Psoas muscle (tissue), 8 donors: ENCODE data around the gene DDR2. TPM values are rescaled to one million over a fixed set of nuclear protein-coding genes. Genes with fewer than 3 reads are reported as not detected.
A peak's percentile ranks its signal among the peaks of the same experiment; 100 is the strongest.
"Not testable (repeated sequence)": the region's sequence is repeated elsewhere in the genome, so short reads cannot be mapped to it uniquely, and the experiment has no call there.

Source experiments
- ATAC-seq, 4 donors: fragments of 200-7000 bp; cut with Tn5 transposase; one replicate each; pipeline ENCODE4 v1.9.1; 2020; ENCODE audit warnings: moderate library complexity in 3 of 4, mild to moderate bottlenecking in 2 of 4
- DNase-seq, 2 donors: peaks; one replicate each; pipeline ENCODE4 v3.0.0-alpha.2; 2020
- H3K27ac ChIP-seq: fragments of 200-600 bp; one replicate; pipeline ENCODE4 v1.8.0; 2022
- H3K27me3 ChIP-seq, 3 donors: fragments of 200-600 bp in 1 of 3; one replicate each; pipeline versions ENCODE4 v1.6.1 to v1.8.0; 2013 to 2022; ENCODE audit warnings: low read length in 2 of 3, mild to moderate bottlenecking in 2 of 3, moderate library complexity in 1 of 3; ENCODE audit not compliant: insufficient read depth in 3 of 3
- H3K36me3 ChIP-seq, 2 donors: fragments of 200-600 bp in 1 of 2; one replicate each; pipeline versions ENCODE4 v1.6.1 to v1.8.0; 2013 to 2022; ENCODE audit warnings: low read depth in 1 of 2, mild to moderate bottlenecking in 1 of 2, moderate library complexity in 1 of 2; ENCODE audit not compliant: insufficient read depth in 1 of 2
- H3K4me1 ChIP-seq: fragments of 200-600 bp; one replicate; pipeline ENCODE4 v1.8.0; 2022
- H3K4me3 ChIP-seq: fragments of 200-600 bp; one replicate; pipeline ENCODE4 v1.8.0; 2022; ENCODE audit warnings: mild to moderate bottlenecking
- H3K9me3 ChIP-seq: fragments of 200-600 bp; one replicate; pipeline ENCODE4 v1.8.0; 2022
- WGBS, 3 donors: extraction: QIAGEN DNeasy Blood & Tissue Kit; methylation state at CpG; one replicate each; pipeline versions ENCODE4 v1.1.6 to v1.1.7; 2013; 5-methylcytosine and 5-hydroxymethylcytosine counted together
- intact Hi-C, 2 donors: fragments of 100-400 bp; cut with DNase I; formaldehyde crosslinking; loops; one replicate each; pipeline versions ENCODE4 v1.11.0 to v1.14.2; 2022
- polyA plus RNA-seq, 3 donors: library from polyadenylated mRNA; stranded (reverse); fragments of 200-250 nt; gene quantifications; one replicate each; pipeline ENCODE4 v1.2.3, GENCODE V29; 2013
- total RNA-seq, 4 donors: library from RNA; stranded (reverse); fragmentation: NEBNext Ultra II Directional in 2 of 4; extraction: Animal tissue kit (Norgen Biotek cat#: 25700) in 2 of 4; gene quantifications; one replicate each; pipeline versions ENCODE4 v1.2.1 to v1.2.4, GENCODE V29; 2021 to 2023
- TF ChIP-seq, protein P1 (sequence below): fragments of 200-600 bp; IDR thresholded peaks from one replicate; pipeline ENCODE4 v1.8.0; 2022; ENCODE audit warnings: antibody characterized with exemption
- donor health status: healthy with polysubstance abuse.
- donor health status: DM: no; HTN: no; CAD: no; lungs with moderate emphysema.
- donor health status: Bipolar disorder and iron deficiency.
- donor health status: healthy.
- donor health status: DM: yes; HTN: yes; CAD: no.
- donor health status: DM: no; HTN: no; CAD: no.
- donor health status: DM: no; HTN: no; CAD: no.
- donor health status: DM: yes; HTN: yes; CAD: no.

DDR2 gene
- total and polyA plus RNA-seq, 7 donors: 1.3 to 21.2 (median 6.0) TPM

GRCh38 chr1:162796617-162797279 is 164.5 kb downstream of the DDR2 start:
- ATAC-seq, intact Hi-C loops, DNase-seq, H3K27ac ChIP-seq, H3K9me3 ChIP-seq, H3K27me3 ChIP-seq, H3K4me3 ChIP-seq, H3K4me1 ChIP-seq: not testable (repeated sequence)
- peaks cover 0 to 30% of the 10 kb centered on the region in 2 donors for H3K36me3 ChIP-seq
- 58 to 75% (median 58%) methylated on average over 4 of the region's 4 CpGs for WGBS, 3 donors

- intact Hi-C loops: loop anchor here (2.0 kb wide), 1 partner anchor 187 kb away; no protein-coding TSS in a partner anchor
- not testable (repeated sequence) for H3K9me3 ChIP-seq, H3K4me3 ChIP-seq, H3K4me1 ChIP-seq, H3K27ac ChIP-seq, H3K27me3 ChIP-seq
- TF ChIP-seq, protein P1, sequence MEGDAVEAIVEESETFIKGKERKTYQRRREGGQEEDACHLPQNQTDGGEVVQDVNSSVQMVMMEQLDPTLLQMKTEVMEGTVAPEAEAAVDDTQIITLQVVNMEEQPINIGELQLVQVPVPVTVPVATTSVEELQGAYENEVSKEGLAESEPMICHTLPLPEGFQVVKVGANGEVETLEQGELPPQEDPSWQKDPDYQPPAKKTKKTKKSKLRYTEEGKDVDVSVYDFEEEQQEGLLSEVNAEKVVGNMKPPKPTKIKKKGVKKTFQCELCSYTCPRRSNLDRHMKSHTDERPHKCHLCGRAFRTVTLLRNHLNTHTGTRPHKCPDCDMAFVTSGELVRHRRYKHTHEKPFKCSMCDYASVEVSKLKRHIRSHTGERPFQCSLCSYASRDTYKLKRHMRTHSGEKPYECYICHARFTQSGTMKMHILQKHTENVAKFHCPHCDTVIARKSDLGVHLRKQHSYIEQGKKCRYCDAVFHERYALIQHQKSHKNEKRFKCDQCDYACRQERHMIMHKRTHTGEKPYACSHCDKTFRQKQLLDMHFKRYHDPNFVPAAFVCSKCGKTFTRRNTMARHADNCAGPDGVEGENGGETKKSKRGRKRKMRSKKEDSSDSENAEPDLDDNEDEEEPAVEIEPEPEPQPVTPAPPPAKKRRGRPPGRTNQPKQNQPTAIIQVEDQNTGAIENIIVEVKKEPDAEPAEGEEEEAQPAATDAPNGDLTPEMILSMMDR: peak; percentile 66
- DNase-seq (peak in 1 of 2 donors; percentile 44), ATAC-seq (peak; percentile 82 to 98 (median 92))
- WGBS, 3 donors: 42 to 48% (median 44%) methylated on average over 6 of the region's 6 CpGs
- peaks cover 0 to 53% of the 10 kb centered on the region in 2 donors for H3K36me3 ChIP-seq
These were observed 167.9 kb downstream of the DDR2 start for GRCh38 chr1:162799995-162800830.

- H3K4me3 ChIP-seq, intact Hi-C loops, H3K9me3 ChIP-seq, DNase-seq, ATAC-seq, H3K4me1 ChIP-seq, H3K27ac ChIP-seq, H3K27me3 ChIP-seq: not testable (repeated sequence)
- 67 to 100% methylated on average over 1 of the region's 2 CpGs; no CpG with 5 or more reads in 1 of the 3 donors for WGBS, 3 donors
- H3K36me3 ChIP-seq: peaks cover 0 to 35% of the 10 kb centered on the region in 2 donors
These were observed 175.2 kb downstream of the DDR2 start for GRCh38 chr1:162807503-162807902.

DNA sequence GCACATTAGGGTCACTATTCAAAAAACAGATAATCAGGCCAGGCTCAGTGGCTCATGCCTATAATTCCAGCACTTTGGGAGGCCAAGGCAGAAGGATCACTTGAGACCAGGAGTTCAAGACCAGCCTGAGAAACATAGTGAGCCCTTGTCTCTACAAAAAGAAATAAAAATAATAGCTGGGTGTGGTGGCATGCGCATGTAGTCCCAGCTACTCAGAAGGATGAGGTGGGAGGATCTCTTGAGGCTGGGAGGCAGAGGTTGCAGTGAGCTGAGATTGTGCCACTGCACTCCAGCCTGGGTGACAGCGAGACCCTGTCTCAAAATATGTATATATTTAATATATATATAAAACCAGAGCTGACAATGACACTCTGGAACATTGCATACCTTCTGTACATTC is 180.1 kb downstream of the DDR2 start:
- H3K27me3 ChIP-seq, H3K27ac ChIP-seq, intact Hi-C loops, ATAC-seq, H3K9me3 ChIP-seq, H3K4me1 ChIP-seq, DNase-seq, H3K36me3 ChIP-seq, H3K4me3 ChIP-seq: not testable (repeated sequence)
- WGBS, 3 donors: 98 to 100% (median 100%) methylated on average over 2 of the region's 2 CpGs

- DNase-seq, H3K36me3 ChIP-seq, ATAC-seq, intact Hi-C loops, H3K9me3 ChIP-seq, H3K4me3 ChIP-seq, H3K27ac ChIP-seq, H3K4me1 ChIP-seq: not testable (repeated sequence)
- H3K27me3 ChIP-seq: peaks cover 2 to 11% (median 3%) of the 10 kb centered on the region in 3 donors
- WGBS, 3 donors: 45 to 61% (median 54%) methylated on average over 2 of the region's 2 CpGs
These were observed 185.9 kb downstream of the DDR2 start for GRCh38 chr1:162818136-162818535.

DNA sequence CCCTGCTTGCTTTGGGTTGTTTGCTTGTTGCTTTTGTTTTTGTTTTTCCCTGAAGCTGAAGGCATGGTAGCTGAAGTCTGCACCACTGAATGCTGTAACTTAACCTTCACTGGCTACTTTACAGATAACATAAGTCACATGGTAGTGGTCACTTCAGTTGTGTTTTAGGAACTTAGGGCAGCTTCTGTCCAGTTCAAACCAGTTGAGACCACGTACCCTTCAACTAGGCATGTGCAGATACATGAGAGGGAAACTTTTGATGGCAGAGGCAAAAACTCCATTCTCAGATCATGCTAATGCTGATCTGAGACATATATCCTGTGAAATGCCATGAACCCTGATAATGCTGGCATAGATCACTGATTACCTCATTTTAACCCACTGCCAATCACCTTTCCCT is 186.4 kb downstream of the DDR2 start:
- DNase-seq, H3K4me1 ChIP-seq, H3K36me3 ChIP-seq, ATAC-seq, intact Hi-C loops, H3K27ac ChIP-seq, H3K4me3 ChIP-seq, H3K9me3 ChIP-seq: not testable (repeated sequence)
- peaks cover 3 to 13% (median 4%) of the 10 kb centered on the region in 3 donors for H3K27me3 ChIP-seq
- WGBS, 3 donors: 80 to 93% (median 87%) methylated on average over 1 of the region's 1 CpG
